ENCODE measurements around the gene RBM44.
"Not testable (repeated sequence)": the region's sequence is repeated elsewhere in the genome, so short reads cannot be mapped to it uniquely, and the experiment has no call there.

Gene RBM44

GRCh38 chr2:237862528-237862895 lies 63.9 kb downstream of the RBM44 start:
- H3K27me3 ChIP-seq, result peaks cover 49% of the 10 kb centered on the region
- H4K20me1 ChIP-seq, result peaks cover 23% of the 10 kb centered on the region; the same call in 1 of the 2 replicates
- H3K4me2 ChIP-seq, result no peak overlapping the region
- no peak for TF ChIP-seq Cebpa-rat (IDR thresholded peaks at IDR 0.05)
- no peaks in the 10 kb centered on the region for H3K36me3 ChIP-seq
- H3K27ac ChIP-seq, result no peak overlapping the region
- no peaks in the 10 kb centered on the region for H3K4me1 ChIP-seq
- H3K4me3 ChIP-seq, result no peak overlapping the region
- no peaks in the 10 kb centered on the region for H3K9me3 ChIP-seq
- no peak overlapping the region for H3K9ac ChIP-seq

GRCh38 chr2:237863102-237863511 lies 64.5 kb downstream of the RBM44 start:
- peaks cover 23% of the 10 kb centered on the region; the same call in 1 of the 2 replicates for H4K20me1 ChIP-seq
- no peak for TF ChIP-seq Cebpa-rat (IDR thresholded peaks at IDR 0.05)
- no peaks in the 10 kb centered on the region for H3K9me3 ChIP-seq
- H3K4me2 ChIP-seq, result no peak overlapping the region
- peaks cover 3% of the 10 kb centered on the region; the same call in 1 of the 2 replicates for H3K4me1 ChIP-seq
- peaks cover 43% of the 10 kb centered on the region for H3K27me3 ChIP-seq
- H3K27ac ChIP-seq, result no peak overlapping the region
- no peak overlapping the region for H3K4me3 ChIP-seq
- no peaks in the 10 kb centered on the region for H3K36me3 ChIP-seq
- H3K9ac ChIP-seq, result no peak overlapping the region

- TF ChIP-seq Cebpa-rat (IDR thresholded peaks at IDR 0.05), result no peak
- H3K4me3 ChIP-seq, result no peak overlapping the region
- no peak overlapping the region for H3K4me2 ChIP-seq
- H3K27ac ChIP-seq, result no peak overlapping the region
- peaks cover 11% of the 10 kb centered on the region for H3K4me1 ChIP-seq
- H4K20me1 ChIP-seq, result peaks cover 18% of the 10 kb centered on the region; the same call in 1 of the 2 replicates
- no peak overlapping the region for H3K9ac ChIP-seq
- no peaks in the 10 kb centered on the region for H3K9me3 ChIP-seq
- H3K27me3 ChIP-seq, result peaks cover 36% of the 10 kb centered on the region
- no peaks in the 10 kb centered on the region for H3K36me3 ChIP-seq
These were observed 65.3 kb downstream of the RBM44 start for GRCh38 chr2:237863689-237864443.

GRCh38 chr2:237864444-237864931 lies 65.9 kb downstream of the RBM44 start:
- H3K4me2 ChIP-seq, result no peak overlapping the region
- H3K27me3 ChIP-seq, result peaks cover 29% of the 10 kb centered on the region
- no peaks in the 10 kb centered on the region for H3K36me3 ChIP-seq
- H3K4me3 ChIP-seq, result no peak overlapping the region
- no peak for TF ChIP-seq Cebpa-rat (IDR thresholded peaks at IDR 0.05)
- H4K20me1 ChIP-seq, result peaks cover 12% of the 10 kb centered on the region; the same call in 1 of the 2 replicates
- H3K9ac ChIP-seq, result no peak overlapping the region
- no peak overlapping the region for H3K27ac ChIP-seq
- H3K9me3 ChIP-seq, result no peaks in the 10 kb centered on the region
- peaks cover 17% of the 10 kb centered on the region for H3K4me1 ChIP-seq

- Histone ChIP-seq H3K9ac (no peak overlapping the region), H3K27me3 (peaks cover 23% of the 10 kb centered on the region), H4K20me1 (peaks cover 10% of the 10 kb centered on the region; the same call in 1 of the 2 replicates), H3K27ac (no peak overlapping the region), H3K4me1 (peaks cover 19% of the 10 kb centered on the region), H3K36me3 (no peaks in the 10 kb centered on the region), H3K4me2 (no peak overlapping the region), H3K9me3 (no peaks in the 10 kb centered on the region), H3K4me3 (no peak overlapping the region)
- no peak for TF ChIP-seq Cebpa-rat (IDR thresholded peaks at IDR 0.05)
These were observed 66.5 kb downstream of the RBM44 start for GRCh38 chr2:237864940-237865622.

- H3K36me3 ChIP-seq, result no peaks in the 10 kb centered on the region
- H3K9ac ChIP-seq, result no peak overlapping the region
- peaks cover 5% of the 10 kb centered on the region; the same call in 1 of the 2 replicates for H4K20me1 ChIP-seq
- no peak overlapping the region for H3K27ac ChIP-seq
- no peak overlapping the region for H3K4me3 ChIP-seq
- H3K9me3 ChIP-seq, result no peaks in the 10 kb centered on the region
- H3K4me1 ChIP-seq, result peaks cover 19% of the 10 kb centered on the region
- peaks cover 18% of the 10 kb centered on the region for H3K27me3 ChIP-seq
- H3K4me2 ChIP-seq, result no peak overlapping the region
- no peak for TF ChIP-seq Cebpa-rat (IDR thresholded peaks at IDR 0.05)
These were observed 67.1 kb downstream of the RBM44 start for GRCh38 chr2:237865623-237866041.

GRCh38 chr2:237866101-237866621 lies 67.6 kb downstream of the RBM44 start:
- Histone ChIP-seq H3K9ac (no peak overlapping the region), H3K4me2 (no peak overlapping the region), H3K27ac (no peak overlapping the region), H3K36me3 (no peaks in the 10 kb centered on the region), H3K4me3 (no peak overlapping the region), H3K9me3 (no peaks in the 10 kb centered on the region), H3K27me3 (peaks cover 13% of the 10 kb centered on the region), H3K4me1 (peaks cover 23% of the 10 kb centered on the region), H4K20me1 (no peaks in the 10 kb centered on the region; the same call in 1 of the 2 replicates)
- no peak for TF ChIP-seq Cebpa-rat (IDR thresholded peaks at IDR 0.05)

- 0 out of 2 replicates have a peak overlapping the region, but pooled peaks have one; percentile 56 for H3K4me2 ChIP-seq
- peaks cover 37% of the 10 kb centered on the region for H3K4me1 ChIP-seq
- H3K9ac ChIP-seq, result no peak overlapping the region
- H4K20me1 ChIP-seq, result no peaks in the 10 kb centered on the region
- no peaks in the 10 kb centered on the region for H3K9me3 ChIP-seq
- no peak overlapping the region for H3K4me3 ChIP-seq
- no peak overlapping the region for H3K27ac ChIP-seq
- TF ChIP-seq Cebpa-rat (IDR thresholded peaks at IDR 0.05), result no peak
- H3K36me3 ChIP-seq, result no peaks in the 10 kb centered on the region
- H3K27me3 ChIP-seq, result no peaks in the 10 kb centered on the region; the same call in 1 of the 2 replicates
These were observed 68.9 kb downstream of the RBM44 start for GRCh38 chr2:237867465-237867864.

GRCh38 chr2:237868074-237868473 lies 69.5 kb downstream of the RBM44 start:
- peaks cover 38% of the 10 kb centered on the region for H3K4me1 ChIP-seq
- H3K9ac ChIP-seq, H3K4me3 ChIP-seq, H3K27ac ChIP-seq, H3K36me3 ChIP-seq, H4K20me1 ChIP-seq, H3K9me3 ChIP-seq, H3K27me3 ChIP-seq: not testable (repeated sequence)
- H3K4me2 ChIP-seq, result peak overlapping the region; percentile 56; the same call in 1 of the 2 replicates

Data from BLaER1 (cell line).